Activated T-helper 1 cell treated with anti-CD3 and anti-CD28 coated beads, Interleukin-12 subunit alpha, Interleukin-12 subunit beta, Interleukin-2, Interleukin-4 antibody, amounts not matched to agents 30 ng/mL and 10 ng/mL and 1 ng/mL, durations not matched to agents 14 hours and 24 hours and 36 hours (primary cell): ENCODE results near the gene TVP23A. TPM values are rescaled to one million over a fixed set of nuclear protein-coding genes. Genes with fewer than 3 reads are reported as not detected.

Experiments
- DNase-seq: peaks from one replicate; pipeline ENCODE4 v3.0.0; 2021; ENCODE audit warnings: low spot score
- H3K27ac Mint-ChIP-seq: one replicate; pipeline ENCODE4 v1.8.0; 2021; ENCODE audit warnings: mild to moderate bottlenecking, mixed read lengths
- H3K27me3 Mint-ChIP-seq: one replicate; pipeline ENCODE4 v1.8.0; 2022; ENCODE audit warnings: mild to moderate bottlenecking, moderate library complexity, mixed read lengths; ENCODE audit not compliant: insufficient read depth
- H3K36me3 Mint-ChIP-seq: one replicate; pipeline ENCODE4 v1.8.0; 2021; ENCODE audit warnings: low read depth, mixed read lengths
- H3K4me1 Mint-ChIP-seq: one replicate; pipeline ENCODE4 v1.8.0; 2021; ENCODE audit warnings: low read depth, mixed read lengths
- H3K4me3 Mint-ChIP-seq: one replicate; pipeline ENCODE4 v1.8.0; 2021; ENCODE audit warnings: mild to moderate bottlenecking, moderate library complexity, mixed read lengths
- H3K9me3 Mint-ChIP-seq: one replicate; pipeline ENCODE4 v1.8.0; 2021; ENCODE audit warnings: mixed read lengths
- intact Hi-C: fragments of 100-400 bp; cut with micrococcal nuclease; formaldehyde crosslinking; loops from one replicate; pipeline ENCODE4 v1.15.1; 2024
- total RNA-seq: library from RNA; stranded (reverse); gene quantifications from 2 replicates; pipeline ENCODE4 v1.2.3, GENCODE V29; 2022

Gene TVP23A
- total RNA-seq, 1 donor from 2014 or later, result not detected

GRCh38 chr16:10776280-10776679 is 42.3 kb downstream of the TVP23A start:
- no peak overlapping the region for H3K27ac Mint-ChIP-seq
- H3K4me1 Mint-ChIP-seq, result peaks cover 5% of the 10 kb centered on the region
- peak; percentile 6 for DNase-seq
- H3K36me3 Mint-ChIP-seq, result no peaks in the 10 kb centered on the region
- peaks cover 34% of the 10 kb centered on the region for H3K27me3 Mint-ChIP-seq
- no peak overlapping the region for H3K4me3 Mint-ChIP-seq
- intact Hi-C loops, result no loop called here
- no peaks in the 10 kb centered on the region for H3K9me3 Mint-ChIP-seq

GRCh38 chr16:10770907-10771306 is 47.7 kb downstream of the TVP23A start:
- DNase-seq, result no peak
- Mint-ChIP-seq H3K4me3 (no peak overlapping the region), H3K36me3 (peaks cover 12% of the 10 kb centered on the region)

GRCh38 chr16:10769381-10769780 is 49.2 kb downstream of the TVP23A start:
- Mint-ChIP-seq H3K36me3 (peaks cover 17% of the 10 kb centered on the region), H3K27me3 (no peaks in the 10 kb centered on the region), H3K4me3 (no peak overlapping the region), H3K4me1 (peaks cover 13% of the 10 kb centered on the region), H3K9me3 (no peaks in the 10 kb centered on the region), H3K27ac (no peak overlapping the region)
- intact Hi-C loops, result no loop called here
- no peak for DNase-seq

More at GRCh38 chr16:10770907-10771306, 47.7 kb downstream of the TVP23A start:
- peaks cover 6% of the 10 kb centered on the region for H3K27me3 Mint-ChIP-seq
- peaks cover 6% of the 10 kb centered on the region for H3K4me1 Mint-ChIP-seq
- intact Hi-C loops, result no loop called here
- no peaks in the 10 kb centered on the region for H3K9me3 Mint-ChIP-seq
- no peak overlapping the region for H3K27ac Mint-ChIP-seq

- H3K36me3 Mint-ChIP-seq, result peaks cover 34% of the 10 kb centered on the region
- no peak overlapping the region for H3K27ac Mint-ChIP-seq
- H3K27me3 Mint-ChIP-seq, result no peaks in the 10 kb centered on the region
- no peaks in the 10 kb centered on the region for H3K9me3 Mint-ChIP-seq
- H3K4me1 Mint-ChIP-seq, result peaks cover 13% of the 10 kb centered on the region
- DNase-seq, result no peak
- H3K4me3 Mint-ChIP-seq, result no peak overlapping the region
- intact Hi-C loops, result no loop called here
Measured at GRCh38 chr16:10767127-10767526, 51.5 kb downstream of the TVP23A start.

GRCh38 chr16:10765772-10766171 is 52.8 kb downstream of the TVP23A start:
- Mint-ChIP-seq H3K9me3 (no peaks in the 10 kb centered on the region), H3K4me1 (peaks cover 13% of the 10 kb centered on the region), H3K27ac (no peak overlapping the region), H3K27me3 (no peaks in the 10 kb centered on the region), H3K4me3 (no peak overlapping the region), H3K36me3 (peaks cover 40% of the 10 kb centered on the region)
- intact Hi-C loops, result no loop called here
- no peak for DNase-seq

- Mint-ChIP-seq H3K4me1 (peaks cover 13% of the 10 kb centered on the region), H3K27ac (no peak overlapping the region), H3K36me3 (peaks cover 44% of the 10 kb centered on the region), H3K27me3 (no peaks in the 10 kb centered on the region), H3K9me3 (no peaks in the 10 kb centered on the region), H3K4me3 (no peak overlapping the region)
- intact Hi-C loops, result no loop called here
- DNase-seq, result no peak
Measured at GRCh38 chr16:10763456-10763855, 55.1 kb downstream of the TVP23A start.

- peaks cover 13% of the 10 kb centered on the region for H3K4me1 Mint-ChIP-seq
- H3K4me3 Mint-ChIP-seq, result no peak overlapping the region
- intact Hi-C loops, result no loop called here
- H3K9me3 Mint-ChIP-seq, result no peaks in the 10 kb centered on the region
- no peak for DNase-seq
- H3K27ac Mint-ChIP-seq, result no peak overlapping the region
- peaks cover 45% of the 10 kb centered on the region for H3K36me3 Mint-ChIP-seq
- no peaks in the 10 kb centered on the region for H3K27me3 Mint-ChIP-seq
Measured at GRCh38 chr16:10762336-10763016, 56.1 kb downstream of the TVP23A start.

- H3K27me3 Mint-ChIP-seq, result no peaks in the 10 kb centered on the region
- no peak overlapping the region for H3K27ac Mint-ChIP-seq
- intact Hi-C loops, result no loop called here
- H3K9me3 Mint-ChIP-seq, result no peaks in the 10 kb centered on the region
- no peak for DNase-seq
- H3K4me1 Mint-ChIP-seq, result peaks cover 11% of the 10 kb centered on the region
- no peak overlapping the region for H3K4me3 Mint-ChIP-seq
- peaks cover 44% of the 10 kb centered on the region for H3K36me3 Mint-ChIP-seq
Measured at GRCh38 chr16:10761373-10761772, 57.2 kb downstream of the TVP23A start.

GRCh38 chr16:10760858-10761257 is 57.7 kb downstream of the TVP23A start:
- no peak for DNase-seq
- intact Hi-C loops, result no loop called here
- H3K27me3 Mint-ChIP-seq, result no peaks in the 10 kb centered on the region
- peaks cover 6% of the 10 kb centered on the region for H3K4me1 Mint-ChIP-seq
- no peak overlapping the region for H3K4me3 Mint-ChIP-seq
- peaks cover 40% of the 10 kb centered on the region for H3K36me3 Mint-ChIP-seq
- H3K27ac Mint-ChIP-seq, result no peak overlapping the region
- no peaks in the 10 kb centered on the region for H3K9me3 Mint-ChIP-seq

GRCh38 chr16:10756574-10756973 is 62.0 kb downstream of the TVP23A start:
- Mint-ChIP-seq H3K27me3 (no peaks in the 10 kb centered on the region), H3K27ac (no peak overlapping the region), H3K4me1 (peaks cover 8% of the 10 kb centered on the region), H3K4me3 (no peak overlapping the region), H3K36me3 (peaks cover 31% of the 10 kb centered on the region), H3K9me3 (no peaks in the 10 kb centered on the region)
- DNase-seq, result no peak
- intact Hi-C loops, result no loop called here

- Mint-ChIP-seq H3K4me1 (peaks cover 18% of the 10 kb centered on the region), H3K27ac (peak overlapping the region; percentile 52), H3K36me3 (peaks cover 24% of the 10 kb centered on the region), H3K27me3 (no peaks in the 10 kb centered on the region), H3K9me3 (no peaks in the 10 kb centered on the region), H3K4me3 (no peak overlapping the region)
- DNase-seq, result no peak
- intact Hi-C loops, result no loop called here
Measured at GRCh38 chr16:10754941-10755340, 63.7 kb downstream of the TVP23A start.

- Mint-ChIP-seq H3K36me3 (peaks cover 20% of the 10 kb centered on the region), H3K27me3 (no peaks in the 10 kb centered on the region), H3K27ac (no peak overlapping the region), H3K4me3 (no peak overlapping the region), H3K9me3 (no peaks in the 10 kb centered on the region), H3K4me1 (peaks cover 29% of the 10 kb centered on the region)
- no peak for DNase-seq
- intact Hi-C loops, result no loop called here
Measured at GRCh38 chr16:10753670-10754069, 64.9 kb downstream of the TVP23A start.

- H3K27ac Mint-ChIP-seq, result no peak overlapping the region
- intact Hi-C loops, result no loop called here
Measured at GRCh38 chr16:10752843-10753523, 65.6 kb downstream of the TVP23A start.

More at GRCh38 chr16:10752843-10753523, 65.6 kb downstream of the TVP23A start:
- no peak overlapping the region for H3K4me3 Mint-ChIP-seq
- H3K4me1 Mint-ChIP-seq, result peaks cover 32% of the 10 kb centered on the region
- peaks cover 19% of the 10 kb centered on the region for H3K36me3 Mint-ChIP-seq
- H3K27me3 Mint-ChIP-seq, result no peaks in the 10 kb centered on the region
- H3K9me3 Mint-ChIP-seq, result no peaks in the 10 kb centered on the region
- no peak for DNase-seq
